AG20443 (cell line): Measurements from ENCODE around the gene MRGPRG.

Source experiments
- DNase-seq: peaks from one replicate; pipeline ENCODE4 v3.0.0; 2012; ENCODE audit warnings: low spot score, mixed read lengths

MRGPRG gene

GRCh38 chr11:3225826-3226750 lies 7.5 kb upstream of the MRGPRG start:
- peak; percentile 18 for DNase-seq

GRCh38 chr11:3225159-3225758 lies 6.6 kb upstream of the MRGPRG start:
- peak; percentile 6 for DNase-seq

GRCh38 chr11:3224401-3225057 lies 5.9 kb upstream of the MRGPRG start:
- DNase-seq, result peak; percentile 7

GRCh38 chr11:3223932-3224381 lies 5.3 kb upstream of the MRGPRG start:
- DNase-seq, result peak; percentile 8

DNA sequence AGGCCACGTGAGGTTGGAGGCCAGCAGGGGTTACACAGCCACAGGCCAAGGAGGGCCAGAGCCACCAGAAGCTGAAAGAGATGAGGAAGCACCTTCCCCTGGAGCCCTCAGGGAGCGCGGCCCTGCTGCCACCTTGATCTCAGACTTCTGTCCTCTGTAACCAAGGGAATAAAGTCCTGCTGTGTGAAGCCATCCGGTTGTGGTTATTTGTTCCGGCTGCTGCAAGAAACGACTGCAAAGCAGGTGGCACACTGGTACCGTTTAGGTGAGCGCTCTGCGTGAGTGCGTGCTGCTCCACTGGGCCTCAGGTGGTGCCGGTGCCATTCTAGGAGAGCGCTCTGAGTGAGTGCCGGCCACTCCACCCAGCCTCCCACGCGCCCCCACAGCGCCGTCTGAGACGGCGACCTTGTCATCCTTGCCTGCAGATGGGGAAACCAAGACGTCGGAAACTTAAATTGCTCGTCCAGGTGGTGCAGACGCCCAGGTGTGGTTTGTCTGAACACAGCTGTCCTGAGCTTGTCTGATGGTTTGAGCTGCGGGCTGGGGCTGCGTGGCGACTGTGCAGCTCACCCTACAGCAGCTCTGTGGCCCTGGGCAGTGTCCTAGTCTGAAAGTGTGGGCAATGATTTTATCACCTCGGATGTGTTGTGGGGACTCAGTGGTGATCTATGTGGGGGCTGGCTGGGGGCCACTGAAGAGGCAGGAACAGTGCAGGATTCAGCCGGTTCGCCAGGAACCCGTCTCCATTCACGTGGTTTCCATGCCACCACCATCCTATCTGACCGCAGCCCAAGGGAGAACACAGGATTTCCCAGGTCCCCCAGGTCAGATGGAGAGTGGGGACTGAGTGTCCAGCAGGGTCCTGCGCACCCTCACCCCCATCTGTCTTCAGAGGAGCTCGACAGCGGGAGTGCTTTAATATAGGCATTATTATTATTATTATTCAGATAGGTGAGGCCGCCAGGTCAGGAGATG lies 4.6 kb upstream of the MRGPRG start:
- peak; percentile 6 for DNase-seq

DNA sequence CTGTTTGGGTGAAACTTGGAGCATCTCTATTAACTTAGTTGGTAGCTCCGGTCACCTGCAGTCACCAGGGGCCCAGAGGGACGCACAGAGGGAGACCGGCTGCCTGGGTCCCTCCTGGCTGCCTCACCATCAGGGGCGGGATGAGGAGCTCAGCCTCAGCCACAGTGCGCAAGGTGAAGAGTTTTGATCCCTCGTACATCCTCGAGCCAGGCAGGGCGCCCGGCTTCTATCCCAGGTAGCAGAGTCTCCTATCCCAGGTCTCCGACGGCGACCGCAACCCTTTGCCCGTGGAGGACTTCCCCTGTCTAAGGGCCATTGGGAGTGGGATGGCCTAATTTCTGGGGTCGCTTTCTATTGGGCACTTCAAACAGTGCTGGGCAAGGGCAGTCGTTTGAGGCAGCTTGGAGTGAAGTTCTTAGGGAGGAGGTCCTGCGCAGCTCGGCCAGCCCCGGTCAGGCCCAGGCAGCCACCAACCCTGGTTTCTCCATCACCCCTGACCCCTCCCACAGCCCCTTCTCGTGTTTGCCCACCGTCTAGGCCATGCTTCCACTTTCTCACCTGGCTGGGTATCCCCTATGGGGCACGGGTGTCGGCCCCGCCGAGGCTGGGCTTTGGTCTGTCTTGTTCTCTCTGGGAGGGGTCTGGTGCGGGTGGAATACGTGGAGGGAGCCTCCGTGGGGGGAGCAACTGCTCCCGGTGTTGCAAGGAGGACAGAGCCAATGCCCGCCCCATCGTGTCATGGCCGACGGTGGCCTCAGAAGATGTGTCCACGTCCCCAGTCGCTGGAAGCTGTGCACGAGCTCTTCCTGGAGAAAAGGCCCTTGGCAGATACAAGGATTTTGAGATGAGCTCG lies 3.6 kb upstream of the MRGPRG start:
- peak; percentile 5 for DNase-seq

DNA sequence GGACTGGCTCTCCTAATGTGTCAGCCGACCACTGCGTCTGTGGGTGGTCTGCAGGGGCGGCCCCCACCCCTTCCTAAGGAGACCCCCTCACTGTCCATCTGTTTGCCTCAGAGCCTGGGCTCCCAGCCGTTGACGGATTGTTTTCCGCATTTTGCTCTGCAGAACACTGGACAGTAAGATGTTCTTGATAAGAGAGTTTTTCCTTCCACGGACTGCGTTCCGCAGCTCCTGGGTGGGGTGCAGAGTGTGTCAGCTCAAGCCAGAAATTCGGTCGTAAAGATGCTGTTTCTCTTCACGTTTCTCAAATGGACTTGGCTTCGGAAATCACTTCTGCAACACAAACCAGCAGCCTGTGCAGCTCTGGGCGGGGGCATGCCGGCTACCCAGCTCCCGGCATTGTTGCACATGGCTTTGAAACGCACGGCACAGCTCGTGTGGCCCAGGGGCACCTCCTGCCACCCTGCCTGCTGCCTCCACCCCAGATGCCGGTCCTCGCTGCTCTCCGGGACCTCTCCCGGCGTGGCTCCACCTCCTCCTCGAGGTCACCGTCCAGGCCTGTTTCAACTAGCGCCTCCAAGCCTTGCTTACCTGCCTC lies 2.9 kb upstream of the MRGPRG start:
- peak; percentile 43 for DNase-seq

DNA sequence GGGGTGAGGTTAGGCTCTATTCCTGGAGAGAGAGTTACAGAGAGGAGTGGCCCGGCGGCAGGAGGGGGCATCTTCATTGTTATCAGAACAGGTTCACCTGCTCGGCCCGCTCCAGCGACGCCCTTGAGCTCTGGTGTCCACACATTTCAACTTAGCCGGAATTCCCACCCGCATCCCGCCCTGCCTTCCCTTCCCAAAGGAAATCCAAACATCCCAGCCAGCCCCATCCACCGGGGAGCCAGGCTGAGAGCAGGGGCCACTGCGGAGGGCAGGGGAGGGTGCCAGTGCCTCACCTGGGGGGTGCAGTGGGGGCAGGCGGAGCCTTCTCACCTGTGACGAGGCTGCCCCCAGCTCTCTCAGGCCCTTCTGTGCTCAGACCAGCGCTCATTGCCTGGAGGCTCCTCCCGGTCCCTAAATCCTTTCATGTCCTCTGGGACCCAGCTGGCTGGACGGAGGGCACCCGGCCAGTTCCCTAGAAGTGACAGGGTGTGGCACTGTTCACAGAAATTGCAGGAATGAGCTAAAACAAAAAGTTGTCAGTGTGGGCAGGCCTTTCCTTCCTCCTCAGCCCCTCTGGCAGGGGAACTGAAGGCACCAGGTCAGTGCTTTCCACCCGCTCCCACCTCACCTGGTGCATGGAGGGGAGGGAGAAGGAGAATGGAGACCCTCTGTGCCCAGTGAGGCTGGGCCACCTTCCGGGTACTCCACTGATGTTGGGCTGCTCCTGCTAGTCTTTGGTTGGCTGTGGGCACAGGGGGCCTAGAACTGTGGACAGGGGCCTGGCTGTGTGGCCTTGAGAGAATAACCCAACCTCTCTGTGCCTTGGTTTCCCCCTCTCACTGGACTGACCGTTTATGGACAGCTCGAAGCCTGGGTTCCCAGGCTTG lies 2.2 kb upstream of the MRGPRG start:
- DNase-seq, result peak; percentile 25

- DNase-seq, result no peak
Observed at GRCh38 chr11:3220101-3220500, 1.5 kb upstream of the MRGPRG start.

DNA sequence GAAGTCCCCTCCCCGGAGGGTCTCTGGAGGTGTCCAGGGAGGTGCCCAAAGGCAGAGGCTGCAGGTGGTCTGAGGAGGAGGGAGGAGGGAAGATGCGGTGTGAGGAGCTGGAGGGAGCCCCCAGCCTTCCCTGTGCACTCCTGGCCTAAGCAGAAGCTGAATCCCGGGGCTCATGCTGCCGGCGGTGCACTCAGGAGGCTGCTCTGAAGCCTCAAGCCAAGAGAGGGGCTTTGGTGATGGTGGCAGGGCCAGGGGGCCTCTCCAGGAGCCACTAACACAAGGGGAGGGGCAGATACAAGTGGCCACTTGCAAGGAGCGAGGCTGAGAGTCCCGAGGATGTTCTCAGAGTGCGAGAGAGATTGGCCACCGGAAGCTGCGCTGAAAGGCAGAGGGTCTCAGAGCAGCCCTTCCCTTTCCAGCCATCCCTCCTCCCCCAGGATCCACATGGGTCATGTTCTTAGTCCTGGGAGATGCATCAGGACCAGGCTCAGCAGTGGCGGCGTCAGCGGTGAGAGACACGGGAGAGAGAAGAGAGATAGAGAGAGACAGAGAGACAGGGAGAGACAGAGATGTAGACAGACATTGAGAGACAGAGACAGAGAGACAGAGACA lies 774 bp upstream of the MRGPRG start:
- no peak for DNase-seq

DNA sequence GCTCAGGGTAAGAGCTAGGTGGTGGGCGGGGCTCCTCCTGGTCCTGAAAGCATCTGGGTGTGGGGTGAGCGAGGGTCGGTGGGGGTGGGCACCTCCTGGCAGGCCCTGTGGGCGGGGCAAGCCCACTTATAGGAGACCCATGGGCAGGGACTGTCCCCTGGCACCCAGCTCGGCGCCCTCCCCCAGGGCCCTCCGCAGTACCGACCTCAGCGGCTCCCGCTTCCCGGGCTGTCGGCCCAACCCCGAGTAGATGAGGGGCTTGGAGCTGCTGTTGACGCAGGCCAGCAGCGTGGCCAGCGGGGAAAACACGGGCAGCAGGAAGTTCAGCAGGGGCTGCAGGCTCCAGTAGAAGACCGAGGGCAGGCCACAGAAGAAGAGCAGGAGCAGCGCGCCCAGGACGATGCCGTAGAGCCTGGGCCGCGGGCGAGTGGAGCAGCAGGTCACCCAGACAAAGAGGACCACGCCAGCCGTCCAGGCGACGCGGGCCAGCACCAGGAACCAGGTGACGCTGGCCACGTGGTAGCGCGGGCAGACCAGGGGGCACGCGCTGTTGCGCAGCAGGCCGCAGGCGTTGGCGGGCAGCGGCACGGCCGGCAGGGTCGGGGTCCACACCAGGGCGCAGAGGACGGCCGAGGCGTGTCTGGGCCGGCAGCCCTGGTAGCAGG lies 663 bp downstream of the MRGPRG start:
- no peak for DNase-seq

- no peak for DNase-seq
Observed at GRCh38 chr11:3216027-3216525, 2.5 kb downstream of the MRGPRG start.

DNA sequence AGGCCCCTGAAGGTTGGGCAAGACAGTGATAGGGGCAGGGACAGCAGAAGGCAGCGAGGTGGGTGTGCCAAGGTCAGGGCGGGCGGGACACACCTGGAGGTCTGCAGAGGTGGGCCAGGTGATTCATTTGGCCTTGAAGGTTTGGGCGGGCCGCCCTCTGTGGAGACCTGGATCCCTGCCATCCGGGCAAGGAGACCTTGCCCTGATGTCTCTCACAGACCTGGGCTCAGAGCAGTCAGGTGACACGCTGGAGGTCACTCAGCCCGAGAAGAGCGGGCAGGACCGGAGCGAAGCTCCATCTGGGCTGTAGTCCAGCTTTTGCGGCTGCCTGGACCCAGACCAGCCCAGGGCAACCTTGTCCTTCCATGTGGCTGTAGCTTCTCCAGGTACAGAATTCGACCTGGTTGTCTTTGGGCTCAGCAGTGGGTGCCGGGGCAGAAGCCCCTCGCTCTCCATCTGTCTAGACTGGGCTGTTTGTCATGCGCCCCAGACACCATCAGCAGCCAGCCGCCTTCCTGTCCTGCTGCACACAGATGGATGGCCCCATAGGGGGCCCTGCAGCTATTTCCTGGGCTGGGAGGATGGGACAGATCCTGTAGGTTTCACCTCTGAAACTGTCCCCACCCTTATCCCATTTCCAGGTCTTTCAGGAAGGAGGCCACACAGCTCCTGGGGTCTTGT lies 3.1 kb downstream of the MRGPRG start:
- DNase-seq, result no peak

DNA sequence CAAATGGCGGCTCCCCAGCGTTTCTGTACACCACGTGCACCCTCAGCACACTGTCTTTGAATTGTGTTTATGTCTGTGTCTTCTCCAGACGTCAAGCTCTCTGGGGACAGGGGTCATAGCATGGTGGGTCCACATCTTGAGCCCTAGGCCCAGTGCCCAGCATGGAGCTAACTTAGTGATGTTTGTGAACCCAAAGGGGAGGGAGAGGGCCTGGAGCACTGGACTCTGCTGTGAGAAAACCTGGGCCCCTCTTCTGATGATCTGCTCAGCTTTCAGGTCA lies 4.3 kb downstream of the MRGPRG start:
- DNase-seq, result no peak

- no peak for DNase-seq
Observed at GRCh38 chr11:3213659-3214419, 4.8 kb downstream of the MRGPRG start.

- no peak for DNase-seq
Observed at GRCh38 chr11:3208272-3208671, 10.3 kb downstream of the MRGPRG start.
